ENCODE measurements around the gene NCMAP. TPM values are rescaled to one million over a fixed set of nuclear protein-coding genes. Genes with fewer than 3 reads are reported as not detected.

NCMAP gene
- total RNA-seq, 4 donors from 2014 or later: 0.12 to 0.19 TPM; not detected in 2

DNA sequence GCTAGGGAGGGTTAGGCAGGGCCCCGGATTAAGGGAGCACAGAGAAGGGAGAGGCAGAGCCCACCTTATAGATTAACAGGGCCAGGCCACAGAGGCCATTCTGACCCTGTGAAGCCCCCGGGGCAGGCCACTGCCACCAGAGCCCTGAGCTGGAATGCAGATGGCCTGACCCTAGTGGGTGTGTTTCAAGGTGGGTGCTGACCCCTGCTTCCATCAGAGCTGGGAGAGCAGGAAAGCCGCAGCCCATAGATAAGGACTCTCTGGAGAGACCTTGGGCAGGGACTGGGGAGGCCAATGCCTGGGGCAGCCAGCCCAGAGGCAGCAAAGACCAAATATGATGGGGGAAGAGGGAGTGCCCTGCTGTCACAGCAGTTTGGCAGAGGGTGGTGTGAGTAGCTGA is 35.9 kb downstream of the NCMAP start:
- DNase-seq: no peak
- Histone ChIP-seq H3K36me3 (no peaks in the 10 kb centered on the region), H3K27ac (no peak overlapping the region), H3K4me1 (peaks cover 0 to 21% (median 7%) of the 10 kb centered on the region in 3 donors), H3K9me3 (no peaks in the 10 kb centered on the region), H3K4me3 (no peak overlapping the region), H3K27me3 (peaks cover 0 to 31% (median 0%) of the 10 kb centered on the region in 4 donors)
- 64 to 94% methylated on average over 2 to 3 of the region's 3 CpGs for WGBS, 2 donors
- TF ChIP-seq POLR2A (IDR thresholded peaks at IDR 0.05): no peak
- TF ChIP-seq, protein P1, sequence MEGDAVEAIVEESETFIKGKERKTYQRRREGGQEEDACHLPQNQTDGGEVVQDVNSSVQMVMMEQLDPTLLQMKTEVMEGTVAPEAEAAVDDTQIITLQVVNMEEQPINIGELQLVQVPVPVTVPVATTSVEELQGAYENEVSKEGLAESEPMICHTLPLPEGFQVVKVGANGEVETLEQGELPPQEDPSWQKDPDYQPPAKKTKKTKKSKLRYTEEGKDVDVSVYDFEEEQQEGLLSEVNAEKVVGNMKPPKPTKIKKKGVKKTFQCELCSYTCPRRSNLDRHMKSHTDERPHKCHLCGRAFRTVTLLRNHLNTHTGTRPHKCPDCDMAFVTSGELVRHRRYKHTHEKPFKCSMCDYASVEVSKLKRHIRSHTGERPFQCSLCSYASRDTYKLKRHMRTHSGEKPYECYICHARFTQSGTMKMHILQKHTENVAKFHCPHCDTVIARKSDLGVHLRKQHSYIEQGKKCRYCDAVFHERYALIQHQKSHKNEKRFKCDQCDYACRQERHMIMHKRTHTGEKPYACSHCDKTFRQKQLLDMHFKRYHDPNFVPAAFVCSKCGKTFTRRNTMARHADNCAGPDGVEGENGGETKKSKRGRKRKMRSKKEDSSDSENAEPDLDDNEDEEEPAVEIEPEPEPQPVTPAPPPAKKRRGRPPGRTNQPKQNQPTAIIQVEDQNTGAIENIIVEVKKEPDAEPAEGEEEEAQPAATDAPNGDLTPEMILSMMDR (IDR thresholded peaks at IDR 0.05): no peak
- intact Hi-C loops (cut with DNase I): no loop called here

DNA sequence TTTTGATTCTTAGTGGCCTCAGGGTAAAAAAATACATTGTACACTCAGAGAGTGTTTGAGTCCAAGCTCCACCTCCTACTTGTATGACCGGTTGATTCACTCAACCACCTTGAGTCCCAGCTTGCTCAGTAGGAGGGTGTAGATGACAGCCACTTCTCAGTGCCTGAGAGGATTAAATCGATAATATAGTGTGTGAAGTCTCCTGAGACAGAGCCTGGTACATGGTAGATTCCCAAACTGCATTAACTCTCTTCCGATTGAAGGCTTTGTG is 38.4 kb downstream of the NCMAP start:
- Histone ChIP-seq H3K27ac (no peak overlapping the region), H3K27me3 (peaks cover 0 to 36% (median 0%) of the 10 kb centered on the region in 4 donors), H3K4me3 (no peak overlapping the region), H3K36me3 (no peaks in the 10 kb centered on the region), H3K9me3 (no peaks in the 10 kb centered on the region), H3K4me1 (peaks cover 0 to 17% (median 7%) of the 10 kb centered on the region in 3 donors)
- no peak for TF ChIP-seq POLR2A (IDR thresholded peaks at IDR 0.05)
- TF ChIP-seq, protein P1 (IDR thresholded peaks at IDR 0.05): no peak
- no peak for DNase-seq
- intact Hi-C loops (cut with DNase I): no loop called here
- 44 to 52% methylated on average over 3 of the region's 3 CpGs for WGBS, 2 donors

DNA sequence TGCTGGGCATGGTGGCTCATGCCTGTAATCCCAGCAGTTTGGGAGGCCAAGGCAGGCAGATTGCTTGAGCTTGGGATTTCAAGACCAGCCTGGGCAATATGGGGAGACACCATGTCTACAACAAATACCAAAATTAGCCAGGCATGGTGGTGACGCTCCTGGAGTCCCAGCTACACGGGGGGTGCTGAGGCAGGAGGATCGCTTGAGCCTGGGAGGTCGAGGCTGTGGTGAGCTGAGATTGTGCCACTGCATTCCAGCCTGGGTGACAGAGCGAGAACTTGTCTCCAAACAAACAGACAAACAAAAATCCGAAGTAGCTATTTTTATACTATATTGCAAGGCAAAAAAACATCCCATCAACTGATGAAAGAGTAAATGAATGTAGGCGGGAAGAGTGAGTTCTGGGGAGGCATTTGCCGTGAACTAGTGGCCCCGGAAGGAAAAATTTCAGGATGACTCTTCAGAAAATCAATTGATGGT is 40.6 kb downstream of the NCMAP start:
- DNase-seq: no peak
- Histone ChIP-seq H3K4me3 (no peak overlapping the region), H3K9me3 (no peaks in the 10 kb centered on the region), H3K4me1 (peaks cover 0 to 14% (median 7%) of the 10 kb centered on the region in 3 donors), H3K27me3 (peaks cover 0 to 44% (median 0%) of the 10 kb centered on the region in 4 donors), H3K36me3 (no peaks in the 10 kb centered on the region), H3K27ac (no peak overlapping the region)
- TF ChIP-seq, protein P1 (IDR thresholded peaks at IDR 0.05): no peak
- no peak for TF ChIP-seq POLR2A (IDR thresholded peaks at IDR 0.05)
- 81 to 84% methylated on average over 9 of the region's 9 CpGs for WGBS, 2 donors
- intact Hi-C loops (cut with DNase I): no loop called here

DNA sequence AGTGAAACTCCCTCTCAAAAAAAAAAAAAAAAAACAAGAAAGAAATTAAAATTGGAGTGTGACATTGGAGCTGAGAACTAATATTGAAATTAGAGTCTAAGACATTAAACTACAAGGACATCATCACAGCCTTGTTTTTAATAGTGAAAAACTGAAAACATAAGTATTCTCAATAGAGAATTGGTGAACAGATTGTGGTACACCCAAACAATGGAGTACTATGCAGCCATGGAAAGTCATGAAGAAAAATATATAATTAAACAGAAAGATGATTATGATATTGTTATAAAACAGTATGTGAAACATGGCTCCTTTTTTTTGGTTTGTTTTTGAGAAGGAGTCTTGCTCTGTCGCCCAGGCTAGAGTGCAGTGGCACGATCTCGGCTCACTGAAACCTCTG is 43.4 kb downstream of the NCMAP start:
- TF ChIP-seq, protein P1 (IDR thresholded peaks at IDR 0.05): no peak
- no peak for TF ChIP-seq POLR2A (IDR thresholded peaks at IDR 0.05)
- 92 to 100% methylated on average over 3 of the region's 3 CpGs for WGBS, 2 donors
- intact Hi-C loops (cut with DNase I): no loop called here
- no peak for DNase-seq
- H3K27me3 ChIP-seq: peaks cover 0 to 44% (median 0%) of the 10 kb centered on the region in 4 donors
- peaks cover 0 to 12% (median 5%) of the 10 kb centered on the region in 3 donors for H3K4me1 ChIP-seq
- no peak overlapping the region for H3K27ac ChIP-seq
- no peaks in the 10 kb centered on the region for H3K36me3 ChIP-seq
- no peaks in the 10 kb centered on the region for H3K9me3 ChIP-seq
- H3K4me3 ChIP-seq: no peak overlapping the region

DNA sequence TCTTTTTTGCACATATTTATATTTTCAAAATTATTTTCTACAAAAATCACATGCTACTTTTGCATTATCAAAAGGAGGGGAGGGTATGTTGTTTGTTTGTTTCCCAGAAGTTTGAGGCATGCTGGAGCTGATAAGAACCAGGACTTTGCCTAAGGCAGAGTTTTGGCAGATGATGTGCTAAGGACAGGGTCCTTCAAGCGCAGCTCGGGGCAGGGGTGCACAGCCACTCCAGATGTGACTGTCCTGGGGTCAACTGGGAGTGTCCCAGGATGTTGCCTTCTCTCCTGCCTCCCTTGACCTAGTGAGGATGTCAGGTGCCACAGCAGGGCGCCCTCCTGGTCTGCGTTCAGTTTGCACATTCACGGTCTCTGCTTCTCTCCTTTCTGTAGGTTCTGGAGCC is 44.7 kb downstream of the NCMAP start:
- 49 to 73% methylated on average over 5 of the region's 5 CpGs for WGBS, 2 donors
- TF ChIP-seq, protein P1 (IDR thresholded peaks at IDR 0.05): no peak
- no peak for TF ChIP-seq POLR2A (IDR thresholded peaks at IDR 0.05)
- peaks cover 0 to 33% (median 0%) of the 10 kb centered on the region in 4 donors for H3K27me3 ChIP-seq
- DNase-seq: no peak
- intact Hi-C loops (cut with DNase I): no loop called here
- peaks cover 0 to 6% (median 0%) of the 10 kb centered on the region in 3 donors for H3K4me1 ChIP-seq
- H3K27ac ChIP-seq: no peak overlapping the region
- H3K9me3 ChIP-seq: no peaks in the 10 kb centered on the region
- no peak overlapping the region for H3K4me3 ChIP-seq
- no peaks in the 10 kb centered on the region for H3K36me3 ChIP-seq
